PFSK-1 (cell line): ENCODE data around the gene DBF4B.

Experiments
- SIN3A ChIP-seq: IDR thresholded peaks from 2 replicates; pipeline ENCODE4 v1.6.1; 2012; ENCODE audit warnings: mild to moderate bottlenecking, low read length, moderate library complexity, borderline replicate concordance; ENCODE audit not compliant: insufficient read depth
- TAF1 ChIP-seq: IDR thresholded peaks from 2 replicates; pipeline ENCODE4 v1.6.1; 2012; ENCODE audit warnings: low read length, control low read depth, borderline replicate concordance; ENCODE audit not compliant: insufficient read depth

DNA sequence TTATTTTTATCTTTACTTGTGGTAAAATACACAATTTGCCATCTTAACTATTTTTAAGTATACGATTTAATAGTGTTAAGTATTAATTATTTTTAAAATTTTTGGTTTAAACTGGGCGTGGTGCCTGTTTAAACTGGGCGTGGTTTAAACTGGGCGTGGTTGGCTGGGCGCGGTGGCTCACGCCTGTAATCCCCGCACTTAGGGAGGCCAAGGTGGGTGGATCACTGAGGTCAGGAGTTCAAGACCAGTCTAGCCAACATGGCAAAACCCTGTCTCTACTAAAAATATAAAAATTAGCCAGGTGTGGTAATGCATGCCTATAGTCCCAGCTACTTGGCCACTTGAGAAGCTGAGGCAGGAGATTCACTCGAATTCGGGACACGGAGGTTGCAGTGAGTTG is 14.9 kb upstream of the DBF4B start:
- TF ChIP-seq SIN3A, result no peak
- no peak for TF ChIP-seq TAF1
